ENCODE data around the gene LRRK1.

Gene LRRK1

DNA sequence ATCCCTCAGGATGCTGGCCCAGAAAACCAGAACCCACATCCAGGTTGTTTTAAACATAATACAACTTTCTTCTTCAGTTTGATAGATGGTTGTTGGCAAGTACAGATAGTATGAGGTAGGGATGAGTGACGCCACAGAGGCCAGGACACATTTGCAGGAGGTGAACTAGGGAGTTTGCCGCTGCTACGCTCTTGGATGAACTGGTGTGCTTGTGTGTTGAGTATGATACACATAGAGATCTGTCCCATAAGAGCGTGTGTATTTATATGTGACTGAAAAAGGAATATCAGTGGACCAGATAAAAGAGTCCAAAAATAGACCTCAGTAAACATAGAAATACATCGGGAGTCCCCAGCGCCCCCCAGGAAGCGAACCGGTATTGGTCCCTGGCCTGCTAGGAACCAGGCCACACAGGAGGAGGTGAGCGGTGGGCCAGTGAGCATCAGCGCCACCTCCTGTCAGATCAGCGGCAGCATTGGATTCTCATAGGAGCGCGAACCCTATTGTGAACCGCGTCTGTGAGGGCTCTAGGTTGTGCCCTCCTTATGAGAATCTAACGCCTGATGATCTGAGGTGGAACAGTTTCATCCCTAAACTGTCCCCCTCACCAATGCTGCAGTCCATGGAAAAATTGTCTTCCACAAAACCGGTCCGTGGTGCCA is 98.1 kb downstream of the LRRK1 start:
- WGBS, 2 donors (ENCODE audit: extremely low coverage in 2 of 2, insufficient read length in 2 of 2, insufficient replicate concordance in 1 of 2): no CpG with 5 or more reads among the region's 18 CpGs
- Histone ChIP-seq H3K14ac (ENCODE audit: low read length) (no peak overlapping the region), H3K9ac (ENCODE audit: low read depth, low read length, poor library complexity) (no peak overlapping the region), H3K23ac (ENCODE audit: low read depth, low read length, poor library complexity) (no peak overlapping the region), H3K79me1 (ENCODE audit: low read depth, low read length) (no peaks in the 10 kb centered on the region), H4K8ac (ENCODE audit: low read depth, low read length) (no peak overlapping the region), H4K91ac (ENCODE audit: low read depth, low read length, poor library complexity) (no peak overlapping the region), H3K27ac (replicated peaks; ENCODE audit: low read length) (no peak overlapping the region), H3K27me3 (ENCODE audit: control insufficient read depth in 3 of 3, insufficient read depth in 3 of 3, low read depth in 1 of 3, low read length in 3 of 3) (no peaks in the 10 kb centered on the region), H3K18ac (ENCODE audit: low read length) (no peak overlapping the region), H2AK5ac (ENCODE audit: low read depth, low read length) (no peak overlapping the region), H3K36me3 (replicated peaks in 1 of 2; ENCODE audit: control insufficient read depth in 2 of 2, insufficient read depth in 2 of 2, low read length in 2 of 2) (no peaks in the 10 kb centered on the region), H2BK12ac (ENCODE audit: low read length) (no peak overlapping the region), H3K4me2 (ENCODE audit: insufficient read depth, low read length, poor library complexity, severe bottlenecking) (no peak overlapping the region), H2BK120ac (ENCODE audit: low read depth, low read length) (no peak overlapping the region), H3K4me1 (ENCODE audit: control insufficient read depth in 2 of 2, insufficient read depth in 1 of 2, low read depth in 1 of 2, low read length in 2 of 2) (peaks cover 4 to 12% of the 10 kb centered on the region in 2 donors), H3K4me3 (ENCODE audit: low read length in 2 of 2) (no peak overlapping the region), H3K9me3 (replicated peaks in 1 of 2; ENCODE audit: control insufficient read depth in 2 of 2, insufficient read depth in 1 of 2, low read depth in 1 of 2, low read length in 2 of 2) (no peaks in the 10 kb centered on the region), H2BK15ac (ENCODE audit: low read length) (no peak overlapping the region), H2AFZ (ENCODE audit: low read length) (no peak overlapping the region), H2BK5ac (ENCODE audit: low read length) (no peak overlapping the region), H3K4ac (ENCODE audit: low read length) (no peak overlapping the region)
- DNase-seq (ENCODE audit: low spot score): no peak

- H2AFZ ChIP-seq (ENCODE audit: low read length): no peak overlapping the region
- no peaks in the 10 kb centered on the region for H3K9me3 ChIP-seq (replicated peaks in 1 of 2; ENCODE audit: control insufficient read depth in 2 of 2, insufficient read depth in 1 of 2, low read depth in 1 of 2, low read length in 2 of 2)
- H2BK15ac ChIP-seq (ENCODE audit: low read length): no peak overlapping the region
- no peak overlapping the region for H3K9ac ChIP-seq (ENCODE audit: low read depth, low read length, poor library complexity)
- no peak overlapping the region for H4K8ac ChIP-seq (ENCODE audit: low read depth, low read length)
- no peak overlapping the region for H3K14ac ChIP-seq (ENCODE audit: low read length)
- no peak overlapping the region for H2BK12ac ChIP-seq (ENCODE audit: low read length)
- no peaks in the 10 kb centered on the region for H3K27me3 ChIP-seq (ENCODE audit: control insufficient read depth in 3 of 3, insufficient read depth in 3 of 3, low read depth in 1 of 3, low read length in 3 of 3)
- H3K4me2 ChIP-seq (ENCODE audit: insufficient read depth, low read length, poor library complexity, severe bottlenecking): no peak overlapping the region
- H3K4ac ChIP-seq (ENCODE audit: low read length): no peak overlapping the region
- no CpG with 5 or more reads among the region's 1 CpG for WGBS, 2 donors (ENCODE audit: extremely low coverage in 2 of 2, insufficient read length in 2 of 2, insufficient replicate concordance in 1 of 2)
- H3K79me1 ChIP-seq (ENCODE audit: low read depth, low read length): no peaks in the 10 kb centered on the region
- no peak overlapping the region for H3K18ac ChIP-seq (ENCODE audit: low read length)
- no peak overlapping the region for H2AK5ac ChIP-seq (ENCODE audit: low read depth, low read length)
- no peak overlapping the region for H4K91ac ChIP-seq (ENCODE audit: low read depth, low read length, poor library complexity)
- no peak overlapping the region for H2BK5ac ChIP-seq (ENCODE audit: low read length)
- H3K36me3 ChIP-seq (replicated peaks in 1 of 2; ENCODE audit: control insufficient read depth in 2 of 2, insufficient read depth in 2 of 2, low read length in 2 of 2): no peaks in the 10 kb centered on the region
- H3K27ac ChIP-seq (replicated peaks; ENCODE audit: low read length): no peak overlapping the region
- no peak overlapping the region for H3K23ac ChIP-seq (ENCODE audit: low read depth, low read length, poor library complexity)
- H3K4me3 ChIP-seq (ENCODE audit: low read length in 2 of 2): no peak overlapping the region
- peaks cover 0 to 12% of the 10 kb centered on the region in 2 donors for H3K4me1 ChIP-seq (ENCODE audit: control insufficient read depth in 2 of 2, insufficient read depth in 1 of 2, low read depth in 1 of 2, low read length in 2 of 2)
- no peak for DNase-seq (ENCODE audit: low spot score)
- H2BK120ac ChIP-seq (ENCODE audit: low read depth, low read length): no peak overlapping the region
Measured at GRCh38 chr15:101018016-101018415, 98.9 kb downstream of the LRRK1 start.

GRCh38 chr15:101018450-101018849 is 99.3 kb downstream of the LRRK1 start:
- no peak overlapping the region for H3K4me3 ChIP-seq (ENCODE audit: low read length in 2 of 2)
- no CpG with 5 or more reads among the region's 13 CpGs for WGBS, 2 donors (ENCODE audit: extremely low coverage in 2 of 2, insufficient read length in 2 of 2, insufficient replicate concordance in 1 of 2)

DNA sequence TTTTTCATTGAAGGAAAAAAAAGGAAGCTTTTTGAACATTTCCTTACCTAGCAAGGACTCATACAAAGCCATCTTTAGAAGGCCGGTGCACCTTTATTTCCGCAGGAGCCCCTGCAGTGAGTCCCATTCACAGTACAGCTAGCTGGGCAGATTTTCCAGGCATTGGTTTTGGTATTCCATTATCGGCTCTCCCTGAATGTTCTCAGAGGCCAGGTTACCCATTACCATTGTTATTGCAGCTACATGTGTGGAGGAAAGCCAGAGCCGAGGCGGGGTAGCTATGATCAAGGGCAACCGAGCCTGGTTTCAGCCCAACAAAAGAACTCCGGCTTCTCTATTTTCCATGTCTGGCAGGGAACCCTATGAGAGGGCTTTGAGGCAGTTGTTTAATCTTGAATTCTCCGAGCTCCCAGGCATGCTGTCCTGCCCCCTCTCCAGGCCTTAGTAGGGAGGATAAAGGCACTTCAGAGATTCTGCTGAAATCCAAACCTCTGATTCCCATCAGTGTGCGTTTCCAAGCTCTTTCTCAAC is 100.3 kb downstream of the LRRK1 start:
- H3K4me2 ChIP-seq (ENCODE audit: insufficient read depth, low read length, poor library complexity, severe bottlenecking): no peak overlapping the region

More at GRCh38 chr15:101018450-101018849, 99.3 kb downstream of the LRRK1 start:
- H2BK120ac ChIP-seq (ENCODE audit: low read depth, low read length): no peak overlapping the region
- no peak overlapping the region for H3K9ac ChIP-seq (ENCODE audit: low read depth, low read length, poor library complexity)
- H3K79me1 ChIP-seq (ENCODE audit: low read depth, low read length): no peaks in the 10 kb centered on the region
- H3K23ac ChIP-seq (ENCODE audit: low read depth, low read length, poor library complexity): no peak overlapping the region
- no peak overlapping the region for H3K18ac ChIP-seq (ENCODE audit: low read length)
- H3K9me3 ChIP-seq (replicated peaks in 1 of 2; ENCODE audit: control insufficient read depth in 2 of 2, insufficient read depth in 1 of 2, low read depth in 1 of 2, low read length in 2 of 2): no peaks in the 10 kb centered on the region
- no peak for DNase-seq (ENCODE audit: low spot score)
- H3K36me3 ChIP-seq (replicated peaks in 1 of 2; ENCODE audit: control insufficient read depth in 2 of 2, insufficient read depth in 2 of 2, low read length in 2 of 2): no peaks in the 10 kb centered on the region
- no peak overlapping the region for H2BK5ac ChIP-seq (ENCODE audit: low read length)
- H2BK15ac ChIP-seq (ENCODE audit: low read length): no peak overlapping the region
- no peak overlapping the region for H2AFZ ChIP-seq (ENCODE audit: low read length)
- H3K4me2 ChIP-seq (ENCODE audit: insufficient read depth, low read length, poor library complexity, severe bottlenecking): no peak overlapping the region
- H3K4me1 ChIP-seq (ENCODE audit: control insufficient read depth in 2 of 2, insufficient read depth in 1 of 2, low read depth in 1 of 2, low read length in 2 of 2): peaks cover 0 to 12% of the 10 kb centered on the region in 2 donors
- H4K91ac ChIP-seq (ENCODE audit: low read depth, low read length, poor library complexity): no peak overlapping the region
- H3K27ac ChIP-seq (replicated peaks; ENCODE audit: low read length): no peak overlapping the region
- no peak overlapping the region for H4K8ac ChIP-seq (ENCODE audit: low read depth, low read length)
- H3K14ac ChIP-seq (ENCODE audit: low read length): no peak overlapping the region
- no peaks in the 10 kb centered on the region for H3K27me3 ChIP-seq (ENCODE audit: control insufficient read depth in 3 of 3, insufficient read depth in 3 of 3, low read depth in 1 of 3, low read length in 3 of 3)
- no peak overlapping the region for H2AK5ac ChIP-seq (ENCODE audit: low read depth, low read length)
- H2BK12ac ChIP-seq (ENCODE audit: low read length): no peak overlapping the region
- H3K4ac ChIP-seq (ENCODE audit: low read length): no peak overlapping the region

More for the DNA sequence above, 100.3 kb downstream of the LRRK1 start:
- Histone ChIP-seq H3K4ac (ENCODE audit: low read length) (no peak overlapping the region), H3K36me3 (replicated peaks in 1 of 2; ENCODE audit: control insufficient read depth in 2 of 2, insufficient read depth in 2 of 2, low read length in 2 of 2) (no peaks in the 10 kb centered on the region), H2BK120ac (ENCODE audit: low read depth, low read length) (no peak overlapping the region), H3K14ac (ENCODE audit: low read length) (no peak overlapping the region), H2BK5ac (ENCODE audit: low read length) (no peak overlapping the region), H3K9me3 (replicated peaks in 1 of 2; ENCODE audit: control insufficient read depth in 2 of 2, insufficient read depth in 1 of 2, low read depth in 1 of 2, low read length in 2 of 2) (no peaks in the 10 kb centered on the region), H4K91ac (ENCODE audit: low read depth, low read length, poor library complexity) (no peak overlapping the region), H2BK15ac (ENCODE audit: low read length) (no peak overlapping the region), H4K8ac (ENCODE audit: low read depth, low read length) (no peak overlapping the region), H2AK5ac (ENCODE audit: low read depth, low read length) (no peak overlapping the region), H3K27me3 (ENCODE audit: control insufficient read depth in 3 of 3, insufficient read depth in 3 of 3, low read depth in 1 of 3, low read length in 3 of 3) (no peaks in the 10 kb centered on the region), H3K79me1 (ENCODE audit: low read depth, low read length) (no peaks in the 10 kb centered on the region), H2BK12ac (ENCODE audit: low read length) (no peak overlapping the region), H3K9ac (ENCODE audit: low read depth, low read length, poor library complexity) (no peak overlapping the region), H3K18ac (ENCODE audit: low read length) (no peak overlapping the region), H3K4me3 (ENCODE audit: low read length in 2 of 2) (no peak overlapping the region), H3K27ac (replicated peaks; ENCODE audit: low read length) (no peak overlapping the region), H3K4me1 (ENCODE audit: control insufficient read depth in 2 of 2, insufficient read depth in 1 of 2, low read depth in 1 of 2, low read length in 2 of 2) (peaks cover 0 to 16% of the 10 kb centered on the region in 2 donors), H2AFZ (ENCODE audit: low read length) (no peak overlapping the region), H3K23ac (ENCODE audit: low read depth, low read length, poor library complexity) (no peak overlapping the region)
- no peak for DNase-seq (ENCODE audit: low spot score)
- no CpG with 5 or more reads among the region's 9 CpGs for WGBS, 2 donors (ENCODE audit: extremely low coverage in 2 of 2, insufficient read length in 2 of 2, insufficient replicate concordance in 1 of 2)

All from neuronal stem cell (in vitro differentiated cells).